ENCODE results near the gene VPS26A.

GRCh38 chr10:69125554-69125953, 1.6 kb downstream of the VPS26A start:
- TF ChIP-seq POLR2A (IDR thresholded peaks at IDR 0.05) (no peak), CTCF (IDR thresholded peaks at IDR 0.05) (no peak)
